Measurements from ENCODE around the gene BOD1L1. TPM values are rescaled to one million over a fixed set of nuclear protein-coding genes. Genes with fewer than 3 reads are reported as not detected.
A peak's percentile ranks its signal among the peaks of the same experiment; 100 is the strongest.

Gene BOD1L1
- total and polyA plus RNA-seq, 2 donors (not counting 1 experiment from before 2014, with no cell fraction given) = 20.2 to 109 TPM

GRCh38 chr4:13659341-13660070 is 32.0 kb upstream of the BOD1L1 start:
- peaks cover 5 to 10% of the 10 kb centered on the region in 2 donors for H3K4me1 ChIP-seq (ENCODE audit: control insufficient read depth in 2 of 2, insufficient read depth in 2 of 2, low read length in 2 of 2)
- H3K4me2 ChIP-seq (replicated peaks; ENCODE audit: low read depth, low read length, poor library complexity, severe bottlenecking) = no peak overlapping the region
- no peaks in the 10 kb centered on the region for H3K36me3 ChIP-seq (replicated peaks in 1 of 2; ENCODE audit: control extremely low read depth in 1 of 2, control insufficient read depth in 1 of 2, extremely low read depth in 1 of 2, insufficient read depth in 2 of 2, low read length in 1 of 2)
- DNase-seq (no peak), ATAC-seq (ENCODE audit: low read depth) (no peak)
- H3K4me3 ChIP-seq (ENCODE audit: control extremely low read depth in 1 of 5, extremely low read depth in 1 of 5, insufficient read depth in 1 of 5, low read depth in 2 of 5, low read length in 4 of 5) = no peak overlapping the region
- no peak for TF ChIP-seq CTCF (IDR thresholded peaks at IDR 0.05)
- ChIA-PET CTCF (interaction anchor here (2.8 kb wide), 1 partner anchor 10 kb away, joined by 9 read pairs; no protein-coding TSS in a partner anchor), POLR2A (interaction anchor here (0.5 kb wide), 1 partner anchor 1322 kb away, joined by 3 read pairs; no protein-coding TSS in a partner anchor)
- no peak overlapping the region for H3K27ac ChIP-seq (ENCODE audit: low read length in 2 of 2)
- H3K9me3 Mint-ChIP-seq (ENCODE audit: insufficient read depth) = no peaks in the 10 kb centered on the region
- no peak overlapping the region for H3K9ac ChIP-seq (ENCODE audit: low read length)
- no peaks in the 10 kb centered on the region for H3K27me3 Mint-ChIP-seq
- intact Hi-C loops (cut with micrococcal nuclease) = loop anchor here (5.0 to 10.0 kb wide), 2 partner anchors 593 to 1575 kb away; no protein-coding TSS in a partner anchor
- H3K27me3 ChIP-seq (replicated peaks in 1 of 4; ENCODE audit: control extremely low read depth in 1 of 4, control insufficient read depth in 3 of 4, insufficient read depth in 4 of 4, low read length in 3 of 4) = no peaks in the 10 kb centered on the region
- no peaks in the 10 kb centered on the region for H3K79me2 ChIP-seq (ENCODE audit: control insufficient read depth, insufficient read depth, low read length)
- H4K20me1 ChIP-seq (ENCODE audit: control insufficient read depth, insufficient read depth, low read length, poor library complexity, severe bottlenecking) = no peaks in the 10 kb centered on the region
- H2AFZ ChIP-seq (ENCODE audit: insufficient read depth, low read depth, low read length, poor library complexity, severe bottlenecking) = no peak overlapping the region
- no peaks in the 10 kb centered on the region for H3K9me3 ChIP-seq (ENCODE audit: control extremely low read depth in 1 of 3, control insufficient read depth in 2 of 3, insufficient read depth in 1 of 3, low read length in 2 of 3)
- H3K27ac Mint-ChIP-seq = no peak overlapping the region
- no peak overlapping the region for H3K4me3 Mint-ChIP-seq
- 91% methylated on average over 1 of the region's 6 CpGs for WGBS (ENCODE audit: insufficient coverage)
- H3K4me1 Mint-ChIP-seq = peaks cover 11% of the 10 kb centered on the region

GRCh38 chr4:13656569-13657405 is 29.3 kb upstream of the BOD1L1 start:
- H3K27ac Mint-ChIP-seq = peak overlapping the region; percentile 22
- intact Hi-C loops (cut with micrococcal nuclease) = loop anchor here (1.0 to 10.0 kb wide), 6 partner anchors 596 to 1994 kb away; no protein-coding TSS in a partner anchor
- Histone ChIP-seq H3K9me3 (ENCODE audit: control extremely low read depth in 1 of 3, control insufficient read depth in 2 of 3, insufficient read depth in 1 of 3, low read length in 2 of 3) (no peaks in the 10 kb centered on the region), H3K4me1 (ENCODE audit: control insufficient read depth in 2 of 2, insufficient read depth in 2 of 2, low read length in 2 of 2) (peaks cover 5 to 14% of the 10 kb centered on the region in 2 donors), H3K4me3 (ENCODE audit: control extremely low read depth in 1 of 5, extremely low read depth in 1 of 5, insufficient read depth in 1 of 5, low read depth in 2 of 5, low read length in 4 of 5) (peak overlapping the region; percentile 5 to 53 (median 48)), H4K20me1 (ENCODE audit: control insufficient read depth, insufficient read depth, low read length, poor library complexity, severe bottlenecking) (no peaks in the 10 kb centered on the region), H3K79me2 (ENCODE audit: control insufficient read depth, insufficient read depth, low read length) (no peaks in the 10 kb centered on the region), H3K27ac (ENCODE audit: low read length in 2 of 2) (no peak overlapping the region), H3K27me3 (replicated peaks in 1 of 4; ENCODE audit: control extremely low read depth in 1 of 4, control insufficient read depth in 3 of 4, insufficient read depth in 4 of 4, low read length in 3 of 4) (no peaks in the 10 kb centered on the region), H3K4me2 (replicated peaks; ENCODE audit: low read depth, low read length, poor library complexity, severe bottlenecking) (peak overlapping the region; percentile 67), H3K9ac (ENCODE audit: low read length) (peak overlapping the region; percentile 57), H2AFZ (ENCODE audit: insufficient read depth, low read depth, low read length, poor library complexity, severe bottlenecking) (peak overlapping the region; percentile 55), H3K36me3 (replicated peaks in 1 of 2; ENCODE audit: control extremely low read depth in 1 of 2, control insufficient read depth in 1 of 2, extremely low read depth in 1 of 2, insufficient read depth in 2 of 2, low read length in 1 of 2) (no peaks in the 10 kb centered on the region)
- peak; percentile 46 for ATAC-seq (ENCODE audit: low read depth)
- WGBS (ENCODE audit: insufficient coverage) = no CpG with 5 or more reads among the region's 13 CpGs
- H3K9me3 Mint-ChIP-seq (ENCODE audit: insufficient read depth) = no peaks in the 10 kb centered on the region
- peak; percentile 96 for TF ChIP-seq CTCF (IDR thresholded peaks at IDR 0.05)
- no peak for TF ChIP-seq EZH2 (IDR thresholded peaks at IDR 0.05; ENCODE audit: borderline replicate concordance, insufficient read depth, low read depth, low read length, poor library complexity, severe bottlenecking)
- ChIA-PET POLR2A (no interaction called here), CTCF (interaction anchor here (0.6 to 4.8 kb wide), 22 partner anchors 8 to 1942 kb away, joined by 3 to 36 read pairs (median 4); partner anchors contain the start of gene BOD1L1)
- H3K4me3 Mint-ChIP-seq = peak overlapping the region; percentile 72
- DNase-seq = peak; percentile 83
- H3K4me1 Mint-ChIP-seq = peaks cover 14% of the 10 kb centered on the region
- H3K27me3 Mint-ChIP-seq = no peaks in the 10 kb centered on the region

Data from B cell (primary cell).